Esophagus squamous epithelium (tissue), 4 donors: ENCODE measurements around the gene TNFRSF14.
"Not testable (repeated sequence)": the region's sequence is repeated elsewhere in the genome, so short reads cannot be mapped to it uniquely, and the experiment has no call there.

Source experiments
- POLR2A ChIP-seq, 4 donors: fragments of 450-650 bp; IDR thresholded peaks; one replicate each; pipeline ENCODE4 v1.6.1; 2017; ENCODE audit warnings: antibody characterized with exemption in 4 of 4, mild to moderate bottlenecking in 4 of 4, moderate library complexity in 3 of 4
- TF ChIP-seq, protein P1 (sequence below), 6 experiments: fragments of 450-650 bp in 4 of 6; fragments of 200-600 bp in 2 of 6; sonication (generic) in 2 of 6; IDR thresholded peaks; one replicate each; pipeline ENCODE4 v1.5.1; 2016 to 2019; ENCODE audit warnings: antibody characterized with exemption in 6 of 6, mild to moderate bottlenecking in 4 of 6, moderate library complexity in 4 of 6

- TF ChIP-seq, protein P1, sequence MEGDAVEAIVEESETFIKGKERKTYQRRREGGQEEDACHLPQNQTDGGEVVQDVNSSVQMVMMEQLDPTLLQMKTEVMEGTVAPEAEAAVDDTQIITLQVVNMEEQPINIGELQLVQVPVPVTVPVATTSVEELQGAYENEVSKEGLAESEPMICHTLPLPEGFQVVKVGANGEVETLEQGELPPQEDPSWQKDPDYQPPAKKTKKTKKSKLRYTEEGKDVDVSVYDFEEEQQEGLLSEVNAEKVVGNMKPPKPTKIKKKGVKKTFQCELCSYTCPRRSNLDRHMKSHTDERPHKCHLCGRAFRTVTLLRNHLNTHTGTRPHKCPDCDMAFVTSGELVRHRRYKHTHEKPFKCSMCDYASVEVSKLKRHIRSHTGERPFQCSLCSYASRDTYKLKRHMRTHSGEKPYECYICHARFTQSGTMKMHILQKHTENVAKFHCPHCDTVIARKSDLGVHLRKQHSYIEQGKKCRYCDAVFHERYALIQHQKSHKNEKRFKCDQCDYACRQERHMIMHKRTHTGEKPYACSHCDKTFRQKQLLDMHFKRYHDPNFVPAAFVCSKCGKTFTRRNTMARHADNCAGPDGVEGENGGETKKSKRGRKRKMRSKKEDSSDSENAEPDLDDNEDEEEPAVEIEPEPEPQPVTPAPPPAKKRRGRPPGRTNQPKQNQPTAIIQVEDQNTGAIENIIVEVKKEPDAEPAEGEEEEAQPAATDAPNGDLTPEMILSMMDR (IDR thresholded peaks at IDR 0.05) = not testable (repeated sequence)
- not testable (repeated sequence) for TF ChIP-seq POLR2A (IDR thresholded peaks at IDR 0.05)
Measured at GRCh38 chr1:2549367-2550029, 6.7 kb upstream of the TNFRSF14 start.
